Calu3 (cell line): ENCODE results near the gene PLCB2. TPM values are rescaled to one million over a fixed set of nuclear protein-coding genes. Genes with fewer than 3 reads are reported as not detected.

ENCODE experiments used
- BruUV-seq: library from RNA; stranded (reverse); fragments of 400-500 nt; replicated peaks from 2 replicates; lab custom pipeline; 2021; lab: Mats Ljungman, UMichigan
- CTCF ChIA-PET: fragments of 300-600 bp; sonication (Branson Sonifier 250); formaldehyde crosslinking; loops from one replicate; lab custom pipeline; 2022; ENCODE audit warnings: antibody characterized with exemption; lab: Charles Lee
- DNase-seq: peaks from one replicate; pipeline ENCODE4 v3.0.0; 2022
- H3K27ac Mint-ChIP-seq: one replicate; pipeline ENCODE4 v1.8.0; 2022; ENCODE audit warnings: mixed read lengths; ENCODE audit not compliant: unreplicated experiment
- H3K27me3 Mint-ChIP-seq: one replicate; pipeline ENCODE4 v1.8.0; 2022; ENCODE audit warnings: mixed read lengths; ENCODE audit not compliant: unreplicated experiment
- H3K36me3 Mint-ChIP-seq: one replicate; pipeline ENCODE4 v1.8.0; 2022; ENCODE audit warnings: mild to moderate bottlenecking, moderate library complexity, mixed read lengths; ENCODE audit not compliant: insufficient read depth, unreplicated experiment
- H3K4me1 Mint-ChIP-seq: one replicate; pipeline ENCODE4 v1.8.0; 2022; ENCODE audit warnings: mild to moderate bottlenecking, low read depth, mixed read lengths; ENCODE audit not compliant: unreplicated experiment
- H3K4me3 Mint-ChIP-seq: one replicate; pipeline ENCODE4 v1.8.0; 2022; ENCODE audit warnings: mild to moderate bottlenecking, low read depth, moderate library complexity, mixed read lengths; ENCODE audit not compliant: unreplicated experiment
- H3K9me3 Mint-ChIP-seq: one replicate; pipeline ENCODE4 v1.8.0; 2022; ENCODE audit warnings: low read depth, mixed read lengths; ENCODE audit not compliant: unreplicated experiment
- CTCF ChIP-seq: fragments of 200-600 bp; IDR thresholded peaks from one replicate; pipeline ENCODE4 v1.8.0; 2022; ENCODE audit warnings: antibody characterized with exemption; ENCODE audit not compliant: unreplicated experiment
- intact Hi-C: fragments of 100-400 bp; cut with micrococcal nuclease; formaldehyde crosslinking; loops from one replicate; pipeline ENCODE4 v1.10.0; 2022; ENCODE audit not compliant: unreplicated experiment
- total RNA-seq: library from RNA; stranded (reverse); gene quantifications from 2 replicates; pipeline ENCODE4 v1.2.3, GENCODE V29; 2022

Gene PLCB2
- total RNA-seq, 1 experiment from 2014 or later = 37.3 TPM

GRCh38 chr15:40250304-40250656, 57.5 kb downstream of the PLCB2 start:
- no peak for TF ChIP-seq CTCF
- Mint-ChIP-seq H3K36me3 (peaks cover 4% of the 10 kb centered on the region), H3K9me3 (no peaks in the 10 kb centered on the region), H3K4me1 (no peaks in the 10 kb centered on the region), H3K27me3 (no peaks in the 10 kb centered on the region), H3K4me3 (no peak overlapping the region), H3K27ac (no peak overlapping the region)
- BruUV-seq = no TSS peak
- CTCF ChIA-PET = no interaction called here
- intact Hi-C loops = no loop called here
- DNase-seq = no peak

DNA sequence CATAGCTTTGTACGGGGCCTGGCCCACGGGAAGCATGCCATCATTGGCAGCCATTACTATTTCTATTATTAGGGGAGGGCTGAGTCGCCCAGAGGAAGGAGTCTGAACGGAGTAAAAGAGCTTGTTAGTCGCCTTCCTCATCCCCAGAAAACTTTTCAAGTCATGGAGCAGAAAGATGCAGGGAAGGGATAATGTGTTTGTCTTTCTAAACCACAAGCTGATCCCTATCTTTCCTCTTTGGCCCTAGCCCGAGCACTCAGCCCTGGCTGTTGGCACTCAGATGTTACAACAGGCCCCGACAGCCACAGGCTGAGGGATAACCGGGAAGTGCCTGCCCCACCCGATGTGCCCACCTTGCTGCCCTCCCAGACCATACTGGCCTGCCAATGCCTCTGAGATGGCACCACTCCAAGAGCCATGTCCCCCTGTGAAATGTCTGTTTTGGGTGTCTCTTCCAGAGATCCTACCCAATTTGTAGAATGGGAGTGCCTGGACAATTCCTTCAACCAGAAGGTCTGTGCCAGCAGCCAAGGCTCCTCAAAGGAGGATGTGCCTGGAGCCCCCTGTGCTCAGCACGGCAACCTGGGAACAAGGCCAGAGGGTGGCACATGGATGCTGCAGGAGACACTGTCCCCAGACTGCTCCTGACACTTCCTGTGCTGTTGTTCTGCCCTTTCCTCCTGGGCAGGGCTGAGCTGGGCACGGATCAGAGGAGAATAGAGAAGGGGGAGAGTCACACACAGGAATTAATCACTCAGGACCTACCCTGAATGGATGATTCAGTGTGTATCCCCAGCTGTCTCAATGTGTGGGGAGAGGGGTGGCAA, 58.0 kb downstream of the PLCB2 start:
- no peak for DNase-seq
- Mint-ChIP-seq H3K4me1 (no peaks in the 10 kb centered on the region), H3K9me3 (no peaks in the 10 kb centered on the region), H3K36me3 (peaks cover 4% of the 10 kb centered on the region), H3K27me3 (no peaks in the 10 kb centered on the region), H3K27ac (no peak overlapping the region), H3K4me3 (no peak overlapping the region)
- CTCF ChIA-PET = interaction anchor here (0.5 kb wide), 1 partner anchor 180 kb away, joined by 6 read pairs; no protein-coding TSS in a partner anchor
- BruUV-seq = no TSS peak
- TF ChIP-seq CTCF = no peak
- intact Hi-C loops = no loop called here

- BruUV-seq = no TSS peak
- TF ChIP-seq CTCF = no peak
- CTCF ChIA-PET = no interaction called here
- Mint-ChIP-seq H3K27me3 (no peaks in the 10 kb centered on the region), H3K4me1 (no peaks in the 10 kb centered on the region), H3K9me3 (no peaks in the 10 kb centered on the region), H3K36me3 (peaks cover 4% of the 10 kb centered on the region), H3K4me3 (no peak overlapping the region), H3K27ac (no peak overlapping the region)
- intact Hi-C loops = no loop called here
- DNase-seq = no peak
Measured at GRCh38 chr15:40248006-40248783, 59.5 kb downstream of the PLCB2 start.

DNA sequence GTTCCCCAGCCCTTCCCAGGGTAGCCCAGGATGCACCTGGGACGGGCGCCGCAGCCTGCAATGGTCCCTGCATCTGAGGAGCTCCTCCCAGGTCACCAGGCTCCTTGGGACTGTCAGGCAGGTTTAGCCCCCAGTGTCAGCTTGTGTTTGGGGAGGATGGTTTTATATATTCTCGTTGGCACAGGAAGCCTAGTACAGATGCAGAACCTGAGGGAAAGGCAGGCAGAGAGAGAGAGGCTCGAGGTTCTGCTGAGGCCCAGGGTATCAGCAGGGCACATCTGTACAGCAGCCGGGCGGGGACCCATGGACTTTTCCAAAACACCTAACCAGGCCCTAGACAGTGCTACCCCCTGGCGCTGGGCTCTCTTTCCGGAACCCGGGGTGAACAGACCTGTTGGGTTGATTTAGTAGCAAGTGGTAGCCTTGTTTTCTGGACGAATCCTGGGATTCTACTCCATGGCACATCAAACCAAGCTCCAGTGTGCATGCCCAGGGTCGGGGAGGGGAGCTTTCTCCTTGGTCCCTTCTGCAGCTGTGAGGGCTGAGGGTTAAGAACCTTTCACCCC, 60.2 kb downstream of the PLCB2 start:
- Mint-ChIP-seq H3K27me3 (no peaks in the 10 kb centered on the region), H3K9me3 (no peaks in the 10 kb centered on the region), H3K4me1 (no peaks in the 10 kb centered on the region), H3K27ac (no peak overlapping the region), H3K36me3 (no peaks in the 10 kb centered on the region), H3K4me3 (no peak overlapping the region)
- intact Hi-C loops = no loop called here
- CTCF ChIA-PET = interaction anchor here (1.2 kb wide), 1 partner anchor 42 kb away, joined by 3 read pairs; no protein-coding TSS in a partner anchor
- TF ChIP-seq CTCF = no peak
- DNase-seq = no peak
- no TSS peak for BruUV-seq
